Fibroblast of pulmonary artery (primary cell): ENCODE results near the gene TBKBP1.

Experiments
- DNase-seq: peaks from one replicate; pipeline ENCODE4 v3.0.0-alpha.2; 2010; ENCODE audit warnings: low read depth
- H3K4me3 ChIP-seq: replicated peaks from 2 replicates; pipeline ENCODE4 v1.5.1; 2011; ENCODE audit warnings: low read depth, mild to moderate bottlenecking, control low read depth, low read length, moderate library complexity
- TF ChIP-seq, protein P1 (sequence below): IDR thresholded peaks from 2 replicates; pipeline ENCODE4 v1.5.1; 2011; ENCODE audit warnings: mild to moderate bottlenecking, control low read depth, low read length, inconsistent platforms; ENCODE audit errors: missing control alignments

The TBKBP1 gene

DNA sequence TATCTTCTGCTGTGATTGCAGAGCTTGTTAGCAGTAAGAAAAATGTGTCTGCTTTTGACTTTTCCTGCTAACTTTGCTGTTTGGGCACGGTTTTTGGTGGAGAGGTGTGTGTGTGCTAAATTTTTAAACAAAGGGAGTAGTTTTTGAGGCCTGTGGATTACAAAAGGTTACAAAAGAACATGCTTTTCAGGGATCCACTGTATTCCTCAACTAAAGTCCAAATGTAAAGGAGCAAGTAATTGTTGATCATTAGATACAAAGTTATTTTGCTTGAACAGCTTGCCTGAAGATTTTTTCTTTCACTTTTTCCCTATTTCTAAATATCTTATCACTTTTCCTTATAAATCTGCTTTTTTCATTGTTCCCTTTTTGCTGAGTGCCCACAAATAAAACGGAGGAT lies 42.3 kb upstream of the TBKBP1 start:
- TF ChIP-seq, protein P1, sequence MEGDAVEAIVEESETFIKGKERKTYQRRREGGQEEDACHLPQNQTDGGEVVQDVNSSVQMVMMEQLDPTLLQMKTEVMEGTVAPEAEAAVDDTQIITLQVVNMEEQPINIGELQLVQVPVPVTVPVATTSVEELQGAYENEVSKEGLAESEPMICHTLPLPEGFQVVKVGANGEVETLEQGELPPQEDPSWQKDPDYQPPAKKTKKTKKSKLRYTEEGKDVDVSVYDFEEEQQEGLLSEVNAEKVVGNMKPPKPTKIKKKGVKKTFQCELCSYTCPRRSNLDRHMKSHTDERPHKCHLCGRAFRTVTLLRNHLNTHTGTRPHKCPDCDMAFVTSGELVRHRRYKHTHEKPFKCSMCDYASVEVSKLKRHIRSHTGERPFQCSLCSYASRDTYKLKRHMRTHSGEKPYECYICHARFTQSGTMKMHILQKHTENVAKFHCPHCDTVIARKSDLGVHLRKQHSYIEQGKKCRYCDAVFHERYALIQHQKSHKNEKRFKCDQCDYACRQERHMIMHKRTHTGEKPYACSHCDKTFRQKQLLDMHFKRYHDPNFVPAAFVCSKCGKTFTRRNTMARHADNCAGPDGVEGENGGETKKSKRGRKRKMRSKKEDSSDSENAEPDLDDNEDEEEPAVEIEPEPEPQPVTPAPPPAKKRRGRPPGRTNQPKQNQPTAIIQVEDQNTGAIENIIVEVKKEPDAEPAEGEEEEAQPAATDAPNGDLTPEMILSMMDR: no peak
- peak overlapping the region; percentile 80 for H3K4me3 ChIP-seq

DNA sequence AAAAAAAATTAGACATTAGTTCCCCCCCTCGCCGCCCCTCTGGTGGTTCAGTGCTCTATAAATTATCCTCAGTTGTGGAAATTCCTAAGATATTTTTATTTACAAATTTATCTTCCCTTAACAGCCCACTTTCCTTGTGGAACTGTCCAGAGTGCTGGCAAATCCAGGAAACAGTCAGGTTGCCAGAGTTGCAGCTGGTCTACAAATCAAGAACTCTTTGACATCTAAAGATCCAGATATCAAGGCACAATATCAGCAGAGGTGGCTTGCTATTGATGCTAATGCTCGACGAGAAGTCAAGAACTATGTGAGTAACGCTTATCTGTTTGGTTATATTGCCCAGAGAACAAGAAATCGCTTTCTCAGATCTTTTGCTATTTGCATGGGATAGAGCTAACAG lies 41.4 kb upstream of the TBKBP1 start:
- no peak overlapping the region for H3K4me3 ChIP-seq
- TF ChIP-seq, protein P1: no peak
- peak; percentile 46 for DNase-seq

More for the DNA sequence above, 42.3 kb upstream of the TBKBP1 start:
- DNase-seq: no peak

DNA sequence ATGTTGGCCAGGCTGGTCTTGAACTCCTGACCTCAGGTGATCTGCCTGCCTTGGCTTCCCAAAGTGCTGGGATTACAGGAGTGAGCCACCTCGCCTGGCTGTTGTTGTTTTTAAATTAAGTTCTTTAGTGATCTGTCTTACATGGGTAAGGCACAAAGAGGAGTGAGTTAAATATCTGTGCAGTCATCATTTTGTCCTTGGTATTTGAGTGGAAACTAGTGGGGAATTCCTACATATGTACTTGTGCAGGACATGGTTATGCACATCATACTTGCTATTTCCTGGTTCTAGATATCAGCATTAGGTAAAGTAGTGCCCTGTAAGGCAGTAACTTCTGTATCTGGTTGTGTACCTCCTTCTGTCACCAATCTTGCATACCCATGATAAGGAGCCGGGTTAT lies 40.5 kb upstream of the TBKBP1 start:
- no peak overlapping the region for H3K4me3 ChIP-seq
- no peak for DNase-seq
- TF ChIP-seq, protein P1: no peak

DNA sequence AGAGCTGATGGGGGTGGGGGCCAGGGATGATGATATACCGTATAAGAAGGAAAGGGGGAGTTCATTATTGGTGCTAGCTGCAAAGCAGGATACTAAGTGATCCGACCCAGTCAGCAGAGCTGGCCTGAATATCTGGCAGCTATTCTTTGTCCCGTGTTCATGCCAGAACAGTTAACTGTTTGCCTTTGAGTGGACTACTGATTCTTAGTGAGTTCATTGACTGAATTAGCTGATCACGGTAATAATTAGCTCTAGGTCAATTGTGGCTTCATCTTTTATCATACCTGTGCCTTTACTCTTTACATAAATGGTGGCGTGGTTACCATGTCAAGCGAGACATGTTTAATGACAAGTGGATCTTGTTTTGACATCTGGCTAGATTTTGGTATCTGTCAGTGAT lies 39.0 kb upstream of the TBKBP1 start:
- no peak for DNase-seq
- TF ChIP-seq, protein P1: no peak
- H3K4me3 ChIP-seq: no peak overlapping the region

DNA sequence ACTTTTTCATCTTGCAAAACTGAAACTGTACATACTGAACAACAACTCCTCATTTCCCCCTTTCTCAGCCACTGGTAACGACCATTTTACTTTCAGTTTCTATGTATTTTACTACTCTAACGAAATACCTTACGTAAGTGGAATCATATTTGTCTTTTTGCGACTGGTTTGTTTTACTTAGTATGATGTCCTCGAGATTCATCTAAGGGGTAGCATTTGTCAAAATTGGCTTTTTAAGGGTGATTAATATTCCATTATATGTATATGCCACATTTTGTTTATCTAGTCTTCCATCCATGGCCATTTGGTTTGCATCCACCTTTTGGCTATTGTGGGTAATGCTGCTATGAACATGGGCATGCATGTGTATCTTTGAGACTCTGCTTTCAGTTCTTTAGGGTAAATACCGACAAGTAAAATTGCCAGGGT lies 33.9 kb upstream of the TBKBP1 start:
- TF ChIP-seq, protein P1: no peak
- no peak for DNase-seq
- no peak overlapping the region for H3K4me3 ChIP-seq

DNA sequence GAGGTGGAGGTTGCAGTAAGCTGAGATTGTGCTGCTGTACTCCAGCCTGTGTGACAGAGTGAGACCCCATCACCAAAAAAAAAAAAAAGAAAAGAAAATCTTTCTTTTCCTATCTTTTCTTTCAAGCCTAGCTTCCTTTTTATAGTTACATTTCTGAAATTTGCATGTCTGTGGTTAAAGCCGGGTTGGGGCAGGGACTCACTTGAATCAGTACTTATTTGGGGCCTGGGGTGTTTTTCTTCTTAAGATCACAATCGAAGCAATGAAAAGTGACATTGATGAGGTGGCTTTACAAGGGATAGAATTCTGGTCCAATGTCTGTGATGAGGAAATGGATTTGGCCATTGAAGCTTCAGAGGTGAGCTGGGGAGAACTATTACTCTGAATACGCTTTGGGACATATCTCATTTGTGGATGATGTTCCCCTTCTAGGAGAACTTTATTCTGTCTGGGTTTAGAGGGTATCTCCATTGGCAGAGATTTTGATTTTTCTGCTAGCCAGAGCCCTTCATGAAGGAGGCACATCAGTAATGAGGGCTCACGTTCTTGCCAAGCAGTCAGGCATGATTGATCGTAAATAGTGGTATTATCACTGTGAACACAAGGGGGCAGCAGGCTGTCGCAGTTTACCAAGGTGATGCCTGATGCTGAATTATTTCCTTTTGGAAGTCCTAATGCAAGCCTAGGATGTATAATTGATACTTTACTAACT lies 29.9 kb upstream of the TBKBP1 start:
- peak; percentile 78 for DNase-seq
- TF ChIP-seq, protein P1: peak; percentile 82
- no peak overlapping the region for H3K4me3 ChIP-seq

DNA sequence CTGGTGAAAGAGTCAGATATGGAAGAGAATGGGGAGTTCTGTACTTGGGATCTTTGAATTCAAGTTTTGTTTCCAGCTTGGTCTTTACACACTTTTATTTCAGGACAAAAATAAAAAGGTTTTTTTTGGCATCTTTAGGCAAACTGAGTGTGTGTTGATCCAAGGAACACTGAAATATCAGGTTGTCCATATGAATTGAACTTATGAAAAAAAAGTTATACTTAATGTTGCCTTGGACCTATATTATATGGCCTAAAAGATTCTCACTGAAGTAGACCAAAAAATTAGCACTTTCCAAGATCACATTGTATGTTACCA lies 29.4 kb upstream of the TBKBP1 start:
- TF ChIP-seq, protein P1: no peak
- H3K4me3 ChIP-seq: no peak overlapping the region
- no peak for DNase-seq
